Hepatocyte (in vitro differentiated cells): Measurements from ENCODE around the gene TTC7B. TPM values are rescaled to one million over a fixed set of nuclear protein-coding genes. Genes with fewer than 3 reads are reported as not detected.

Source experiments
- DNase-seq: peaks from one replicate; pipeline ENCODE4 v3.0.0-alpha.2; 2016; ENCODE audit warnings: low spot score
- H2AFZ ChIP-seq: fragments of 200-600 bp; sonication (generic); 2 replicates; pipeline ENCODE4 v1.6.0; 2016; ENCODE audit warnings: antibody characterized with exemption, mild to moderate bottlenecking
- H3K27ac ChIP-seq: fragments of 200-600 bp; sonication (generic); 2 replicates; pipeline ENCODE4 v1.5.1; 2016; ENCODE audit warnings: mild to moderate bottlenecking
- H3K27me3 ChIP-seq: fragments of 200-600 bp; sonication (generic); 2 replicates; pipeline ENCODE4 v1.6.1; 2016
- H3K36me3 ChIP-seq: fragments of 200-600 bp; sonication (generic); replicated peaks from 2 replicates; pipeline ENCODE4 v1.5.1; 2016; ENCODE audit warnings: low read depth; ENCODE audit not compliant: insufficient read depth
- H3K4me1 ChIP-seq: fragments of 200-600 bp; sonication (generic); 2 replicates; pipeline ENCODE4 v1.5.1; 2016; ENCODE audit warnings: mild to moderate bottlenecking, moderate library complexity; ENCODE audit not compliant: insufficient read depth
- H3K4me2 ChIP-seq: fragments of 200-600 bp; sonication (generic); 2 replicates; pipeline ENCODE4 v1.6.0; 2016
- H3K4me3 ChIP-seq: fragments of 200-600 bp; sonication (generic); 2 replicates; pipeline ENCODE4 v1.5.1; 2016; ENCODE audit warnings: mild to moderate bottlenecking
- H3K79me2 ChIP-seq: fragments of 200-600 bp; sonication (generic); 2 replicates; pipeline ENCODE4 v1.6.0; 2017; ENCODE audit warnings: mild to moderate bottlenecking
- H3K9me2 ChIP-seq: fragments of 200-600 bp; sonication (generic); replicated peaks from 2 replicates; pipeline ENCODE4 v1.6.0; 2017; ENCODE audit warnings: mild to moderate bottlenecking; ENCODE audit not compliant: insufficient read depth
- H3K9me3 ChIP-seq: fragments of 200-600 bp; sonication (generic); 2 replicates; pipeline ENCODE4 v1.5.1; 2016; ENCODE audit warnings: low read depth, mild to moderate bottlenecking
- H4K20me1 ChIP-seq: fragments of 200-600 bp; sonication (generic); 2 replicates; pipeline ENCODE4 v1.6.0; 2016; ENCODE audit warnings: mild to moderate bottlenecking; ENCODE audit not compliant: insufficient read depth, poor library complexity, severe bottlenecking
- EZH2 ChIP-seq: fragments of 200-600 bp; sonication (generic); IDR thresholded peaks from 2 replicates; pipeline ENCODE4 v1.6.1; 2016; ENCODE audit warnings: antibody characterized with exemption, mild to moderate bottlenecking, borderline replicate concordance
- EZH2phosphoT487 ChIP-seq: fragments of 200-600 bp; sonication (generic); IDR thresholded peaks from one replicate; pipeline ENCODE4 v1.6.1; 2018; ENCODE audit warnings: antibody characterized with exemption, mild to moderate bottlenecking, low read depth, moderate library complexity; ENCODE audit not compliant: unreplicated experiment, severe bottlenecking
- WGBS: methylation state at CpG from one replicate; pipeline ENCODE4 v1.1.6; 2016; ENCODE audit warnings: low lambda C conversion rate; ENCODE audit errors: missing lambda C conversion rate; 5-methylcytosine and 5-hydroxymethylcytosine counted together
- polyA plus RNA-seq: library from polyadenylated mRNA; unstranded; fragments of >200 nt; fragmentation: Nextera tagmentation; extraction: Ambion mirVana; gene quantifications from 2 replicates; pipeline ENCODE4 v1.2.1, GENCODE V29; 2016
- total RNA-seq: library from RNA; depleted of rRNA; stranded (reverse); fragments of >200 nt; gene quantifications from 2 replicates; pipeline ENCODE4 v1.2.3, GENCODE V29; 2014
- TF ChIP-seq, protein P1 (sequence below): fragments of 200-600 bp; sonication (generic); IDR thresholded peaks from 2 replicates; pipeline ENCODE4 v1.5.1; 2016; ENCODE audit warnings: antibody characterized with exemption, mild to moderate bottlenecking; ENCODE audit not compliant: poor library complexity

TTC7B gene
- total and polyA plus RNA-seq, 2 experiments from 2014 or later: 10.7 to 25.5 TPM

DNA sequence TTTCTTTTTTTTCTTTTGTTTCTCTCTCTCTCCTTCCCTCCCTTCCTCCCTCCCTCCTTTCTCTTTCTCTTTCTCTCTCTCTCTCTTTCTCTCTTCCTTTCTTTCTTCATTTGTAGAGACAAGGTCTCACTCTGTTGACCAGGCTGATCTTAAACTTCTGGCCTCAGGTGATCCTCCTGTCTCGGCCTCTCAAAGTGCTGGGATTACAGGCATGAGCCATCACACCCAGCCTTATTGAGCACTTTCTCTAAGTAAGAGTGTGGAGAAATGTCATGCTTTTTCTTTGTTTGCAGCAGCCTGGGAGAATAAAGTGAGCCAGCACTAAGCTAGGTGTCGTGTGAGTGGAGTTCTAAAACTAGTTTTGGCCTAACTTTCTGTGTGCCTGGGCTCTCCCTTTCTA lies 74.0 kb downstream of the TTC7B start:
- Histone ChIP-seq H3K36me3 (no peaks in the 10 kb centered on the region), H3K79me2 (no peaks in the 10 kb centered on the region), H3K27ac (no peak overlapping the region), H3K4me2 (no peak overlapping the region), H3K27me3 (no peaks in the 10 kb centered on the region), H3K9me3 (no peaks in the 10 kb centered on the region), H3K4me1 (no peaks in the 10 kb centered on the region), H3K4me3 (no peak overlapping the region), H4K20me1 (no peaks in the 10 kb centered on the region), H2AFZ (no peak overlapping the region), H3K9me2 (no peaks in the 10 kb centered on the region)
- DNase-seq: no peak
- WGBS: 98% methylated on average over 2 of the region's 2 CpGs
- no peak for TF ChIP-seq EZH2
- TF ChIP-seq EZH2phosphoT487: no peak
- TF ChIP-seq, protein P1, sequence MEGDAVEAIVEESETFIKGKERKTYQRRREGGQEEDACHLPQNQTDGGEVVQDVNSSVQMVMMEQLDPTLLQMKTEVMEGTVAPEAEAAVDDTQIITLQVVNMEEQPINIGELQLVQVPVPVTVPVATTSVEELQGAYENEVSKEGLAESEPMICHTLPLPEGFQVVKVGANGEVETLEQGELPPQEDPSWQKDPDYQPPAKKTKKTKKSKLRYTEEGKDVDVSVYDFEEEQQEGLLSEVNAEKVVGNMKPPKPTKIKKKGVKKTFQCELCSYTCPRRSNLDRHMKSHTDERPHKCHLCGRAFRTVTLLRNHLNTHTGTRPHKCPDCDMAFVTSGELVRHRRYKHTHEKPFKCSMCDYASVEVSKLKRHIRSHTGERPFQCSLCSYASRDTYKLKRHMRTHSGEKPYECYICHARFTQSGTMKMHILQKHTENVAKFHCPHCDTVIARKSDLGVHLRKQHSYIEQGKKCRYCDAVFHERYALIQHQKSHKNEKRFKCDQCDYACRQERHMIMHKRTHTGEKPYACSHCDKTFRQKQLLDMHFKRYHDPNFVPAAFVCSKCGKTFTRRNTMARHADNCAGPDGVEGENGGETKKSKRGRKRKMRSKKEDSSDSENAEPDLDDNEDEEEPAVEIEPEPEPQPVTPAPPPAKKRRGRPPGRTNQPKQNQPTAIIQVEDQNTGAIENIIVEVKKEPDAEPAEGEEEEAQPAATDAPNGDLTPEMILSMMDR: no peak

DNA sequence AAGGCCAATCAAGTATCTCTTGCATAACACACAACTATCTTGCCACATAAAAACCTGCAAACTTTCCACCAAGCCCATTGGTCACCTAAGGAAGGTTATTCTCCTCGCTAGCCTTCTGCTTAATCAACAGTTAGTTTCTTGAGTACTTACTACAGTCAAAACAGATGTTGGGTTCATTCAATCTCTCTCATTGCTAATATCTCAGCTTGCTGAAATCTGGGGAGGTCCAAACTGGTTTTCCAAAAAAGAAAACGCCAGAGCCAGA lies 74.6 kb downstream of the TTC7B start:
- H3K79me2 ChIP-seq: no peaks in the 10 kb centered on the region
- H2AFZ ChIP-seq: no peak overlapping the region
- 96% methylated on average over 2 of the region's 2 CpGs for WGBS
- H3K36me3 ChIP-seq: no peaks in the 10 kb centered on the region
- TF ChIP-seq EZH2 (no peak), EZH2phosphoT487 (no peak)
- TF ChIP-seq, protein P1: no peak
- H3K27me3 ChIP-seq: no peaks in the 10 kb centered on the region
- no peak overlapping the region for H3K27ac ChIP-seq
- H3K9me2 ChIP-seq: no peaks in the 10 kb centered on the region
- no peak overlapping the region for H3K4me2 ChIP-seq
- H4K20me1 ChIP-seq: no peaks in the 10 kb centered on the region
- no peak overlapping the region for H3K4me3 ChIP-seq
- no peaks in the 10 kb centered on the region for H3K9me3 ChIP-seq
- DNase-seq: no peak
- no peaks in the 10 kb centered on the region for H3K4me1 ChIP-seq

DNA sequence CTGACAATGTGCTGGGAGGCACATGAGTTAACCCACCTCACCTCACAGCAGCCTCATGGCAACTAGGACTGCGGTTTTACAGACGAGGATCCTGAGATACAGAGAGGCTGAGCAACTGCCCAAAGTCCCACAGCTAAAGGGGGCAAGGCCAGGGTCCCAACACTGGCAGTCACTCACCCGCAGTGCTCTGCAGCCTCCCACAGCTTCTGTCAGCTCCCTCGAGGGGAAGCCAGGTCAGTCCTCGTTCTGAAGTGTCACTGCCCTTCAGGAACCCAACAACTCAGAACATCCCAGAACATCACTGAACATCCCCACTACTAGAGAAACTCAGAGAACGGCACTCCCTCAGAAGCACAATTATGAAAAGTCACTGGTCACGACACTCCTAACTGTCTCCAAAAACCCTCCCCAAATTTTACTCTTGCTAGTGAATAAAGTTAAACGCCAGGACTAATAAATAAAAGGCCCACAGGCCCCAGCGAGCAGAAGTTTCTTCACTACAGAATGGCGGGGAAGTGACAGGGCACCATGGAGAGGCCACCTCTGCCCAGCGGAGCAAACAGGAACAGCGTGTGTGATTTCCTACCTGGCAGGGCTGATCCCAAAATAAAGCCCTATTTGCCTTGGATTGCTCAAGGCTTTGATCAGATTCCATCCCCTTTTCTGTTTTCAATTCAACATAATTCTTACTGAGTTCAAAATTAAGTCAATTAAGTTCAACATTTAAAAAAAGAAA lies 75.1 kb downstream of the TTC7B start:
- no peak overlapping the region for H2AFZ ChIP-seq
- 93% methylated on average over 12 of the region's 12 CpGs for WGBS
- H3K27ac ChIP-seq: no peak overlapping the region
- no peaks in the 10 kb centered on the region for H3K9me3 ChIP-seq
- H3K36me3 ChIP-seq: no peaks in the 10 kb centered on the region
- H3K27me3 ChIP-seq: no peaks in the 10 kb centered on the region
- no peak overlapping the region for H3K4me3 ChIP-seq
- H4K20me1 ChIP-seq: no peaks in the 10 kb centered on the region
- H3K79me2 ChIP-seq: no peaks in the 10 kb centered on the region
- TF ChIP-seq, protein P1: no peak
- TF ChIP-seq EZH2phosphoT487 (no peak), EZH2 (no peak)
- no peaks in the 10 kb centered on the region for H3K9me2 ChIP-seq
- H3K4me2 ChIP-seq: no peak overlapping the region
- DNase-seq: no peak
- no peaks in the 10 kb centered on the region for H3K4me1 ChIP-seq
